Measurements from ENCODE around the gene SCNN1A. TPM values are rescaled to one million over a fixed set of nuclear protein-coding genes. Genes with fewer than 3 reads are reported as not detected.

SCNN1A gene
- total RNA-seq, 4 donors from 2014 or later: 74.6 to 139 (median 119) TPM

DNA sequence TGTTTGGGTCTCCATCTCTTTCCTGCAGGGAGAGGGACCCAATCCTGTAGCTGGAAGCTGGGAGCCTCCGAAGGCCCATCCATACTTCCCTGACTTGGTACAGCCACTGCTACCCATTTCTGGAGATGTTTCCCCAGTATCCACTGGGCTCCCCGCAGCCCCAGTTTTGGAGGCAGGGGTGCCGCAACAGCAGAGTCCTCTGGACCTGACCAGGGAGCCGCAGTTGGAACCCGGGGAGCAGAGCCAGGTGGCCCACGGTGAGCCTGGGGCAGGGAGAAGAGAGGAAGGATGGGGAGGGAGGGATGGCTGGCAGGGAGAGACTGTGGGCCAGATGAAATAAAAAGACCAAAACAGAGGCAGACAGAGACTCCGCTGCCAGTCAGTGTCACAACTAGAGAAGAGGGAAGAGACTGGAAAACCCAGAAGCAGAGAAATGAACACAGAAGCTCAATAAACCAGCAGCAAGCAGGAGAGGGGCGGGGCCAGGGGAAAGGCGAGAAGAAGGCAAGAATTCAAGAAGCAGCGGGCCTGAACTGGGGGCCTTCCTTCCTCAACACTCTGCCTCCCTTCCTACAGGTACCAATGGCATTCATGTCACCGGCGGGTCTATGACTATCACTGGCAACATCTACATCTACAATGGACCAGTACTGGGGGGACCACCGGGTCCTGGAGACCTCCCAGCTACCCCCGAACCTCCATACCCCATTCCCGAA lies 14.9 kb upstream of the SCNN1A start:
- WGBS, 2 donors: 72 to 79% methylated on average over 13 to 15 of the region's 15 CpGs
- no peak for DNase-seq (ENCODE audit: low spot score in 2 of 2)
- no peak overlapping the region for H3K4me3 ChIP-seq (ENCODE audit: low read depth, poor library complexity, severe bottlenecking)
- intact Hi-C loops (cut with DNase I; ENCODE audit: low total_unique reads): no loop called here
- TF ChIP-seq, protein P1, sequence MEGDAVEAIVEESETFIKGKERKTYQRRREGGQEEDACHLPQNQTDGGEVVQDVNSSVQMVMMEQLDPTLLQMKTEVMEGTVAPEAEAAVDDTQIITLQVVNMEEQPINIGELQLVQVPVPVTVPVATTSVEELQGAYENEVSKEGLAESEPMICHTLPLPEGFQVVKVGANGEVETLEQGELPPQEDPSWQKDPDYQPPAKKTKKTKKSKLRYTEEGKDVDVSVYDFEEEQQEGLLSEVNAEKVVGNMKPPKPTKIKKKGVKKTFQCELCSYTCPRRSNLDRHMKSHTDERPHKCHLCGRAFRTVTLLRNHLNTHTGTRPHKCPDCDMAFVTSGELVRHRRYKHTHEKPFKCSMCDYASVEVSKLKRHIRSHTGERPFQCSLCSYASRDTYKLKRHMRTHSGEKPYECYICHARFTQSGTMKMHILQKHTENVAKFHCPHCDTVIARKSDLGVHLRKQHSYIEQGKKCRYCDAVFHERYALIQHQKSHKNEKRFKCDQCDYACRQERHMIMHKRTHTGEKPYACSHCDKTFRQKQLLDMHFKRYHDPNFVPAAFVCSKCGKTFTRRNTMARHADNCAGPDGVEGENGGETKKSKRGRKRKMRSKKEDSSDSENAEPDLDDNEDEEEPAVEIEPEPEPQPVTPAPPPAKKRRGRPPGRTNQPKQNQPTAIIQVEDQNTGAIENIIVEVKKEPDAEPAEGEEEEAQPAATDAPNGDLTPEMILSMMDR (IDR thresholded peaks at IDR 0.05): no peak
- TF ChIP-seq POLR2A (IDR thresholded peaks at IDR 0.05): no peak

DNA sequence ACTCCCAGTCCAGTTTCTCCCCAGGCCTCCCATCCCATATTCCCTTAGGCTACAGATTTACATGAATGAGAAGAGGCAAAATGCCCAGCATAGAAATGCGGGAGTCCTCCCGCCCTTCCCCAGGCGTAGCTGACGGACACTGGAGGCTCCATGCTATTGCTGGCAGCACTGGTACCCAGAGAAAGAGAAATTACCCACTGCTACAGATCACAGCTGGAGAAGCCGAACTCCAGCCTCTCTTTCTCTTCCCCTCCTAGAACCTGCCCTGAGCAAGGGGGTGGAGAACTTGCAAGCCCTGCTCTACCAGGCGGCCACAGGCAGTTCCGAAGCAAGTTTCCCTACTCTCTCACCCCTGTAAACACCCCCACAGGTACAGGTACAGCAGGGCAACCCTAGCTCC lies 12.2 kb upstream of the SCNN1A start:
- no peak for TF ChIP-seq POLR2A (IDR thresholded peaks at IDR 0.05)
- TF ChIP-seq, protein P1 (IDR thresholded peaks at IDR 0.05): no peak
- no peak for DNase-seq (ENCODE audit: low spot score in 2 of 2)
- WGBS, 2 donors: 58 to 77% methylated on average over 7 of the region's 7 CpGs
- H3K4me3 ChIP-seq (ENCODE audit: low read depth, poor library complexity, severe bottlenecking): no peak overlapping the region
- intact Hi-C loops (cut with DNase I; ENCODE audit: low total_unique reads): no loop called here

DNA sequence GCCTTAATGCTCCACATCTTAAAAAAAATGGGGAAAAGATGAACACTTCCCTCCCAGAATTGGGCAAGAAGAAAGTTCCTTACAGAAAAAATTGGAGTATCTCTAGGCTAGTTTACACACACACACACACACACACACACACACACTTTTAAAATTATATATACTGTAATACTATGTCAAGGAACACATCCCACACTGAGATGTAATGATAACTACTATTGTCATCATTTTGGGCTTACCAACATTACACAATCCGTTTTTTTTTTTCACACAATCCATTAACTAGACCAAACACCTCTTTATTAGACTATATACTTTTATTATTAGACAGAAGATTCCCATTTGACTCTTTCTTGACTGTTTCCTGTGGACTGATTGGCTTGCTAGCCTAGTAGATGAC lies 11.1 kb upstream of the SCNN1A start:
- DNase-seq (ENCODE audit: low spot score in 2 of 2): no peak
- no peak for TF ChIP-seq POLR2A (IDR thresholded peaks at IDR 0.05)
- TF ChIP-seq, protein P1 (IDR thresholded peaks at IDR 0.05): no peak
- no peak overlapping the region for H3K4me3 ChIP-seq (ENCODE audit: low read depth, poor library complexity, severe bottlenecking)
- WGBS, 2 donors: 44 to 51% methylated on average over 1 of the region's 1 CpG
- intact Hi-C loops (cut with DNase I; ENCODE audit: low total_unique reads): no loop called here

DNA sequence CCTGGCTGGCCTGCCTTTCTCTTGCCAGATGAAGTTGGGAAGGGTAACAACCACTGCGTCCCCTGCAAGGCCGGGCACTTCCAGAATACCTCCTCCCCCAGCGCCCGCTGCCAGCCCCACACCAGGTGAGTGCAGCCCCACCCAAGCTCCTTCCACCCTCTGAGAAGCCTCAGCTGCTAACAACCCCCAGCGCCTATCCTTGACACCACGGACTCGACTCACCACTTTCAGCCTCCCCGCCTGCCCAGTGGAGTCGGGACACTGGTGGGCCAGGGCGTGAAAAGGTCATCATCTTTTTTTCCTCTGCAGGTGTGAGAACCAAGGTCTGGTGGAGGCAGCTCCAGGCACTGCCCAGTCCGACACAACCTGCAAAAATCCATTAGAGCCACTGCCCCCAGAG lies 10.7 kb upstream of the SCNN1A start:
- intact Hi-C loops (cut with DNase I; ENCODE audit: low total_unique reads): no loop called here
- no peak overlapping the region for H3K4me3 ChIP-seq (ENCODE audit: low read depth, poor library complexity, severe bottlenecking)
- WGBS, 2 donors: 75 to 78% methylated on average over 11 of the region's 11 CpGs
- no peak for DNase-seq (ENCODE audit: low spot score in 2 of 2)
- TF ChIP-seq, protein P1 (IDR thresholded peaks at IDR 0.05): no peak
- TF ChIP-seq POLR2A (IDR thresholded peaks at IDR 0.05): no peak

DNA sequence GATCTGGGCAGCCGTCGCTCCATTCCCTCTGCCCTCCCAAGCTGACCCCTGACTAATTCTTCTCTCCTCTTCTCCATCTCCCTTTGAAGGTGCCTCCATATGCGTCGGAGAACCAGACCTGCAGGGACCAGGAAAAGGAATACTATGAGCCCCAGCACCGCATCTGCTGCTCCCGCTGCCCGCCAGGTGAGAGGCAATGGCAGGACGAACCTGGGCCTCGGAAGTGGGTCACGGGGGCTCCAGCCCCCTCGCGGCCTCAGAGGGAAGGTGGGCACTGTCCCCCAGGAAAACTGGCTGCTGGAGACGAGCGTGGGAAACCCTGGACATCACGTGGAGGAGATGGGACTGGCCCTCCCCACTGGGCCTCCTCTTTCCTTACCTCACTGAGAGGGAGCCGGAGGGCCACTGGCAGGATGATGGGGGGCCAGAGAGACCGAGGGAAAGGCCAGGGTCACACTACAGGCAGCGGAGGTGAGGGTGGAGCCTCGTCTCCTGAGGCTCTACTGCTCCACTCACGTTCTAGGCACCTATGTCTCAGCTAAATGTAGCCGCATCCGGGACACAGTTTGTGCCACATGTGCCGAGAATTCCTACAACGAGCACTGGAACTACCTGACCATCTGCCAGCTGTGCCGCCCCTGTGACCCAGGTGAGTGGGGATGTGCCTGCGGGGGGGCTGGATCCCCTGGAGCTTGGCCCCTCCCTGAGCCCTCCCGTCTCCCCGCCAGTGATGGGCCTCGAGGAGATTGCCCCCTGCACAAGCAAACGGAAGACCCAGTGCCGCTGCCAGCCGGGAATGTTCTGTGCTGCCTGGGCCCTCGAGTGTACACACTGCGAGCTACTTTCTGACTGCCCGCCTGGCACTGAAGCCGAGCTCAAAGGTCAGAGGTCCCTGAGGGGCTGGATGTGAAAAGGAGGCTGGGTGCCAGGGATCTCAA lies 9.4 kb upstream of the SCNN1A start:
- H3K4me3 ChIP-seq (ENCODE audit: low read depth, poor library complexity, severe bottlenecking): peak overlapping the region; percentile 90
- WGBS, 2 donors: 30 to 35% methylated on average over 27 to 36 of the region's 36 CpGs
- no peak for TF ChIP-seq POLR2A (IDR thresholded peaks at IDR 0.05)
- TF ChIP-seq, protein P1 (IDR thresholded peaks at IDR 0.05): no peak
- intact Hi-C loops (cut with DNase I; ENCODE audit: low total_unique reads): no loop called here
- DNase-seq (ENCODE audit: low spot score in 2 of 2): peak in 1 of 2 donors; percentile 88
